K562 (cell line): ENCODE data around the gene TFEB.

Source experiments
- NCOA2 ChIP-seq, 2 experiments: fragments of 450-650 bp; IDR thresholded peaks; 2 replicates each; pipeline ENCODE4 v1.6.1; 2018; ENCODE audit warnings: mild to moderate bottlenecking in 2 of 2, moderate library complexity in 1 of 2; ENCODE audit not compliant: partially characterized antibody in 2 of 2
- POLR2A ChIP-seq: fragments of 450-650 bp; conservative IDR thresholded peaks from 2 replicates; pipeline ENCODE4 v1.6.1; 2016
- SP2 ChIP-seq: IDR thresholded peaks from 2 replicates; pipeline ENCODE4 v1.6.1; 2011; ENCODE audit warnings: mild to moderate bottlenecking, low read depth, low read length, moderate library complexity; ENCODE audit not compliant: poor library complexity, severe bottlenecking; ENCODE audit errors: extremely low read depth
- TF ChIP-seq, protein P1 (sequence below), 2 experiments: fragments of 450-650 bp; IDR thresholded peaks; 2 replicates each; pipeline ENCODE4 v1.6.1; 2016; ENCODE audit warnings: mild to moderate bottlenecking in 2 of 2, borderline replicate concordance in 1 of 2, low read depth in 1 of 2, moderate library complexity in 1 of 2
- TF ChIP-seq, protein P2 (sequence below): fragments of 250-450 bp; sonication (Bioruptor Pico); IDR thresholded peaks from 2 replicates; pipeline ENCODE4 v1.9.0; 2021; ENCODE audit warnings: mild to moderate bottlenecking
- TF ChIP-seq, protein P3 (sequence below), 3 experiments: IDR thresholded peaks in 2 of 3; conservative IDR thresholded peaks in 1 of 3; 2 replicates each; pipeline ENCODE4 v1.5.1; 2011 to 2012; ENCODE audit warnings: low read length in 3 of 3, mild to moderate bottlenecking in 3 of 3, control low read depth in 2 of 3, improper control_type of control experiment in 1 of 3, inconsistent platforms in 1 of 3, low read depth in 1 of 3, mixed read lengths in 1 of 3, moderate library complexity in 1 of 3; ENCODE audit not compliant: insufficient read depth in 2 of 3

DNA sequence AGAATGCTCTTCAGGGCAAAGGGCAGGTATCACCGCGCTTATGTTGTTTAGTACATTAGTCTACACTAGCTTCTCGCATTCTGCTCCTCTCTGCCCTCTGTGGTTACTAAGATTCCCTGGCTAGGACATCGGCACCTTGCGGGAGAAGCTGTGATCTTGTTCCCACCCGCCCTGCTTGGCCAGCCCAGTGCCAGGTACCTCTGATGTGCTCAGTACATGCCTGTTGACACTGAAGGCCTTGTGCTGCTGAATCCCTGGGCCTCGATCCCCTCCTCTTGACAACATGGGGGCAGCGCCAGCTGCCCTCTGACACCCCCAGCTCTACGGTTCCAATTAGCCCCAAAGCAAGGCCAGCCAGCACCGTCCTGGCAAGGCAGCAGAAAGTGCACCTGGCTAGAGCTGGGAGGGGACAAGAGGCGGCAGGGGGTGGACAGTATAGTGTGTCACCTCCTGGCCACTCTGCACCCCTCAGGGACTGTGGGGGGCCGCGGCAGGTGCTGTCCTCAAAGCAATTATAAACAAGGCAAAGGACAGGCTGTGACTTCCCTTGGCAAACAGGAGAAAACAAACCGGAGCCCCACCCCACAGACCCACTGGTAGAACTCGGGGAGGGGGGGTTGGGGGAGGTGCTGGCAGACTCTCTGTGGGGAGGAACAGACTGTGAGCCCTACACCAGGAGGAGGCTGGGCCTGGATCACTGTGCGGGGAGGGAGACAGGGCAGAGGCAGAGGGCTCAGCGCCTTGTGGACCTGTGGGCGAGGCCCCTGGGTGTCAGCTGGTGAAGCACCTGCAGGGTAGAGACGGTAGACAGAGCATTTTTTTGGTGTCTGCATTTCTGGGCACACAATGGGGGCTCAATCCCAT lies 7.1 kb downstream of the TFEB start:
- TF ChIP-seq, protein P1, sequence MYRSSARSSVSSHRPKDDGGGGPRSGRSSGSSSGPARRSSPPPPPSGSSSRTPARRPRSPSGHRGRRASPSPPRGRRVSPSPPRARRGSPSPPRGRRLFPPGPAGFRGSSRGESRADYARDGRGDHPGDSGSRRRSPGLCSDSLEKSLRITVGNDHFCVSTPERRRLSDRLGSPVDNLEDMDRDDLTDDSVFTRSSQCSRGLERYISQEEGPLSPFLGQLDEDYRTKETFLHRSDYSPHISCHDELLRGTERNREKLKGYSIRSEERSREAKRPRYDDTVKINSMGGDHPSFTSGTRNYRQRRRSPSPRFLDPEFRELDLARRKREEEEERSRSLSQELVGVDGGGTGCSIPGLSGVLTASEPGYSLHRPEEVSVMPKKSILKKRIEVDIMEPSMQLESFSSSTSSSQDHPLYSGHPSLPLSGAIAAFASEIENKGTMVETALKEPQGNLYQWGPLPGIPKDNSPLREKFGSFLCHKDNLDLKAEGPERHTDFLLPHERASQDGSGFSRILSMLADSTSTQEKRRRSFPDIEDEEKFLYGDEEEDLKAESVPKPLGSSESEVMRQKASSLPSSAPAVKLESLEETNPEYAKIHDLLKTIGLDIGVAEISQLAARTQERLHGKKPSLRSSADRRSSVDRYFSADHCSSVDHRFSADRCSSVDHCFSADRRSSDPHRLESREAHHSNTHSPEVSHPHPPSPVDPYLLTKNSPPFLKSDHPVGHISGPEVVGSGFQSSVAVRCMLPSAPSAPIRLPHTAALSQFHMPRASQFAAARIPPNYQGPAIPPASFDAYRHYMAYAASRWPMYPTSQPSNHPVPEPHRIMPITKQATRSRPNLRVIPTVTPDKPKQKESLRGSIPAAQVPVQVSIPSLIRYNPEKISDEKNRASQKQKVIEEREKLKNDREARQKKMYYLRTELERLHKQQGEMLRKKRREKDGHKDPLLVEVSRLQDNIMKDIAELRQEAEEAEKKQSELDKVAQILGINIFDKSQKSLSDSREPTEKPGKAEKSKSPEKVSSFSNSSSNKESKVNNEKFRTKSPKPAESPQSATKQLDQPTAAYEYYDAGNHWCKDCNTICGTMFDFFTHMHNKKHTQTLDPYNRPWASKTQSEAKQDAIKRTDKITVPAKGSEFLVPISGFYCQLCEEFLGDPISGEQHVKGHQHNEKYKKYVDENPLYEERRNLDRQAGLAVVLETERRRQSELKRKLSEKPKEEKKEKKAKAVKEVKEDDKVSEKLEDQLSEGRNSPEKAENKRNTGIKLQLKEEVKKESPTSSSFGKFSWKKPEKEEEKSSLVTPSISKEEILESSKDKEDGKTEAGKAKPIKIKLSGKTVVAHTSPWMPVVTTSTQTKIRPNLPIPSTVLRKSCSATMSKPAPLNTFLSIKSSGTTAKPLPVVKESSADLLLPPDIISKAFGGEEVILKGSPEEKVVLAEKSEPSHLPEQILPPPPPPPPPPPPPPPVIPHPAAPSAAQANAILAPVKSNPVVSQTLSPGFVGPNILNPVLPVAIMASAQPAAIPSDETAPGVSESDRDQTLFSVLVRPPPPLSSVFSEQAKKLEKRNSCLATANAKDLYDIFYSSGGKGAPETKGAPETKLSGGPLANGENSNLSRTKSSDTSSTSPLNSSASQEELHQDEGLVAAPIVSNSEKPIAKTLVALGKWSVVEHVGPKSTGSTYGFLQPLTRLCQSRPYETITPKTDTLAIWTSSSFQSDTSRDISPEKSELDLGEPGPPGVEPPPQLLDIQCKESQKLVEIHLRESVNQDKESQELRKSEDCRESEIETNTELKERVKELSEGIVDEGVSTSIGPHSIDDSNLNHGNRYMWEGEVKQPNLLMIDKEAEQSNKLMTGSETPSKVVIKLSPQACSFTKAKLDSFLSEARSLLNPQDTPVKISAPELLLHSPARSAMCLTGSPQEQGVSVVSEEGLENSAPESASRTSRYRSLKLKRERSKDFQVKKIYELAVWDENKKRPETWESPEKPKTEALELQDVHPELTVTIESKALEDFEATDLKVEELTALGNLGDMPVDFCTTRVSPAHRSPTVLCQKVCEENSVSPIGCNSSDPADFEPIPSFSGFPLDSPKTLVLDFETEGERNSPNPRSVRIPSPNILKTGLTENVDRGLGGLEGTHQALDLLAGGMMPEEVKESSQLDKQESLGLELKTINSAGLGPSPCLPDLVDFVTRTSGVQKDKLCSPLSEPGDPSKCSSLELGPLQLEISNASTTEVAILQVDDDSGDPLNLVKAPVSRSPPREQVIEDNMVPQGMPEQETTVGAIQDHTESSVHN (IDR thresholded peaks at IDR 0.05; ENCODE audit: borderline replicate concordance in 1 of 2, low read depth in 1 of 2), result no peak
- TF ChIP-seq POLR2A, result no peak
- TF ChIP-seq, protein P2, sequence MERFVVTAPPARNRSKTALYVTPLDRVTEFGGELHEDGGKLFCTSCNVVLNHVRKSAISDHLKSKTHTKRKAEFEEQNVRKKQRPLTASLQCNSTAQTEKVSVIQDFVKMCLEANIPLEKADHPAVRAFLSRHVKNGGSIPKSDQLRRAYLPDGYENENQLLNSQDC, result no peak
- TF ChIP-seq, protein P3, sequence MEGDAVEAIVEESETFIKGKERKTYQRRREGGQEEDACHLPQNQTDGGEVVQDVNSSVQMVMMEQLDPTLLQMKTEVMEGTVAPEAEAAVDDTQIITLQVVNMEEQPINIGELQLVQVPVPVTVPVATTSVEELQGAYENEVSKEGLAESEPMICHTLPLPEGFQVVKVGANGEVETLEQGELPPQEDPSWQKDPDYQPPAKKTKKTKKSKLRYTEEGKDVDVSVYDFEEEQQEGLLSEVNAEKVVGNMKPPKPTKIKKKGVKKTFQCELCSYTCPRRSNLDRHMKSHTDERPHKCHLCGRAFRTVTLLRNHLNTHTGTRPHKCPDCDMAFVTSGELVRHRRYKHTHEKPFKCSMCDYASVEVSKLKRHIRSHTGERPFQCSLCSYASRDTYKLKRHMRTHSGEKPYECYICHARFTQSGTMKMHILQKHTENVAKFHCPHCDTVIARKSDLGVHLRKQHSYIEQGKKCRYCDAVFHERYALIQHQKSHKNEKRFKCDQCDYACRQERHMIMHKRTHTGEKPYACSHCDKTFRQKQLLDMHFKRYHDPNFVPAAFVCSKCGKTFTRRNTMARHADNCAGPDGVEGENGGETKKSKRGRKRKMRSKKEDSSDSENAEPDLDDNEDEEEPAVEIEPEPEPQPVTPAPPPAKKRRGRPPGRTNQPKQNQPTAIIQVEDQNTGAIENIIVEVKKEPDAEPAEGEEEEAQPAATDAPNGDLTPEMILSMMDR (IDR thresholded peaks at IDR 0.05 in 2 of 3, conservative IDR thresholded peaks at IDR 0.05 in 1 of 3; ENCODE audit: insufficient read depth in 2 of 3, low read depth in 1 of 3, low read length in 3 of 3), result no peak
- no peak for TF ChIP-seq NCOA2 (IDR thresholded peaks at IDR 0.05; ENCODE audit: partially characterized antibody in 2 of 2)
- no peak for TF ChIP-seq SP2
